PC-9 (cell line): ENCODE data around the gene SNAP23. TPM values are rescaled to one million over a fixed set of nuclear protein-coding genes. Genes with fewer than 3 reads are reported as not detected.

ENCODE experiments used
- BruUV-seq: library from RNA; stranded (reverse); fragments of 400-500 nt; replicated peaks from 2 replicates; lab custom pipeline; 2021; lab: Mats Ljungman, UMichigan
- CTCF ChIA-PET: fragments of 300-600 bp; sonication (Branson Sonifier 250); formaldehyde crosslinking; loops from one replicate; lab custom pipeline; 2022; ENCODE audit warnings: antibody characterized with exemption; lab: Charles Lee
- POLR2A ChIA-PET: fragments of 300-600 bp; sonication (Branson Sonifier 250); formaldehyde crosslinking; loops from one replicate; lab custom pipeline; 2022; ENCODE audit warnings: antibody characterized with exemption; ENCODE audit not compliant: unreplicated experiment; lab: Charles Lee
- DNase-seq, 2 experiments: peaks; one replicate each; pipeline versions ENCODE4 v3.0.0 to v3.0.0-alpha.2; 2015 to 2022; ENCODE audit warnings: mixed read lengths in 1 of 2
- H2AFZ ChIP-seq: fragments of 200-600 bp; sonication (generic); 2 replicates; pipeline ENCODE4 v1.8.1; 2017; ENCODE audit warnings: antibody characterized with exemption
- H3F3A ChIP-seq: fragments of 200-600 bp; sonication (generic); 2 replicates; pipeline ENCODE4 v1.8.1; 2017; ENCODE audit warnings: antibody characterized with exemption, mild to moderate bottlenecking, low read depth; ENCODE audit not compliant: insufficient read depth
- H3K27ac ChIP-seq: fragments of 200-600 bp; sonication (generic); 2 replicates; pipeline ENCODE4 v1.6.1; 2016; ENCODE audit warnings: mixed run types
- H3K27me3 ChIP-seq: fragments of 200-600 bp; sonication (generic); 2 replicates; pipeline ENCODE4 v1.6.1; 2016; ENCODE audit warnings: low read depth, mixed run types; ENCODE audit not compliant: insufficient read depth
- H3K36me3 ChIP-seq: fragments of 200-600 bp; sonication (generic); 2 replicates; pipeline ENCODE4 v1.6.1; 2016; ENCODE audit warnings: low read depth, mixed run types
- H3K4me1 ChIP-seq: fragments of 200-600 bp; sonication (generic); replicated peaks from 2 replicates; pipeline ENCODE4 v1.6.1; 2016; ENCODE audit warnings: mixed run types; ENCODE audit not compliant: insufficient read depth
- H3K4me2 ChIP-seq: fragments of 200-600 bp; sonication (generic); 2 replicates; pipeline ENCODE4 v1.6.1; 2017; ENCODE audit warnings: mixed run types
- H3K4me3 ChIP-seq: fragments of 200-600 bp; sonication (generic); 2 replicates; pipeline ENCODE4 v1.6.1; 2016; ENCODE audit warnings: mixed run types
- H3K79me2 ChIP-seq: fragments of 200-600 bp; sonication (generic); 2 replicates; pipeline ENCODE4 v1.6.1; 2017; ENCODE audit warnings: low read depth, mixed run types
- H3K9me2 ChIP-seq: fragments of 200-600 bp; sonication (generic); 2 replicates; pipeline ENCODE4 v1.8.1; 2017; ENCODE audit warnings: mild to moderate bottlenecking; ENCODE audit not compliant: insufficient read depth
- H3K9me3 ChIP-seq: fragments of 200-600 bp; sonication (generic); 2 replicates; pipeline ENCODE4 v1.8.1; 2016; ENCODE audit warnings: low read depth; ENCODE audit not compliant: insufficient read depth
- H4K20me1 ChIP-seq: fragments of 200-600 bp; sonication (generic); 2 replicates; pipeline ENCODE4 v1.8.1; 2017; ENCODE audit not compliant: insufficient read depth
- EZH2 ChIP-seq: fragments of 200-600 bp; sonication (generic); IDR thresholded peaks from 2 replicates; pipeline ENCODE4 v1.8.0; 2017; ENCODE audit warnings: antibody characterized with exemption, low read depth
- intact Hi-C: fragments of 100-400 bp; cut with micrococcal nuclease; formaldehyde crosslinking; loops from one replicate; pipeline ENCODE4 v1.10.0; 2022; ENCODE audit not compliant: unreplicated experiment
- total RNA-seq: library from RNA; stranded (reverse); gene quantifications from 2 replicates; pipeline ENCODE4 v1.2.3, GENCODE V29; 2021
- TF ChIP-seq, protein P1 (sequence below): fragments of 200-600 bp; sonication (generic); conservative IDR thresholded peaks from 2 replicates; pipeline ENCODE4 v1.6.1; 2017; ENCODE audit warnings: mixed run types, antibody characterized with exemption, mild to moderate bottlenecking, moderate library complexity

Gene SNAP23
- total RNA-seq, 1 experiment from 2014 or later, result 65.8 TPM

DNA sequence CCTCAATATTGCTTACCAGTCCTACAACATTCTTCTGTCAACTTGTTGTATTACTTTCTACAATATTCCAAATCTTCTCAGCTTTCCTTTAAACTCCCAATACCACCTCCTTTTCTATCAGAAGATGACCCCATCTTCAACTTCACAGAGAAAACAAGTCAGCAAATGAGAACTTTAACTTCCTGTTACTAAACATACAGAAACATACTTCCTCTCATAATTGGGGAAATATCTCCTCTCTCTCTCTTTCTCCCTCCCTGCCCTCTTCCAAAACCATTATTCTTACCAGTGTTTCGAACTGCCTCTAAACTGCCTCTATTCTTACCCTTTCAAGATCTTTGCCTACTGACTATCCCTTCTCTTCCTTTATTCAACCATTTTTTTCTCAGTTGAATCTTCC, 1.8 kb upstream of the SNAP23 start:
- POLR2A ChIA-PET, result interaction anchor here (0.6 kb wide), 1 partner anchor 22 kb away, joined by 5 read pairs; no protein-coding TSS in a partner anchor
- no peaks in the 10 kb centered on the region for H3K9me2 ChIP-seq
- H3K4me3 ChIP-seq, result no peak overlapping the region
- peak overlapping the region; percentile 80; the same call in 1 of the 2 replicates for H3K4me2 ChIP-seq
- no peaks in the 10 kb centered on the region for H4K20me1 ChIP-seq
- CTCF ChIA-PET, result no interaction called here
- H3K27me3 ChIP-seq, result no peaks in the 10 kb centered on the region
- H3K27ac ChIP-seq, result no peak overlapping the region
- no peaks in the 10 kb centered on the region for H3K9me3 ChIP-seq
- TF ChIP-seq EZH2, result no peak
- no peak overlapping the region for H2AFZ ChIP-seq
- no peak for DNase-seq
- H3F3A ChIP-seq, result peaks cover 12% of the 10 kb centered on the region; the same call in 1 of the 2 replicates
- BruUV-seq, result no TSS peak
- H3K36me3 ChIP-seq, result no peaks in the 10 kb centered on the region
- H3K79me2 ChIP-seq, result peaks cover 27% of the 10 kb centered on the region
- intact Hi-C loops, result loop anchor here (2.0 kb wide), 1 partner anchor 17 kb away; no protein-coding TSS in a partner anchor
- peaks cover 24% of the 10 kb centered on the region for H3K4me1 ChIP-seq

DNA sequence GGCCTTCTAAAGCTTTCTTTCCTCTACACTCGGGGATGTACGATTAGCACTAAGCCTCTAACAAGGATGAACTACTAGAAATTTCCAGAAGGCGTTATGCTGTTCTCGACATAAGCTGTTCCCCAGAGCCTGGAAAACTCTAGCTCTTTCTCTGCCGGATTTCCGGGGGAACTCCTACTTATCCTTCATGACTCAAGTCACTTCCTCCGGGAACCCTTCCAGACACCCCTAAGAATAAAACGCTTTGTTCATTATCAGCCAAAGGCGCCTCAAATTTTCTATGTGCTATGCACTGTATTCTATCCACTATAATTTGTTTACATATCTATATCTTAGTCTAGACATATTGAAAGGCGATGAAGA, 455 bp upstream of the SNAP23 start:
- H3K9me2 ChIP-seq, result no peaks in the 10 kb centered on the region
- ChIA-PET CTCF (interaction anchor here (0.5 to 0.6 kb wide), 2 partner anchors 25 to 27 kb away, joined by 3 to 13 read pairs; no protein-coding TSS in a partner anchor), POLR2A (interaction anchor here (0.6 to 0.7 kb wide), 2 partner anchors 637 to 1024 kb away, joined by 3 to 12 read pairs; no protein-coding TSS in a partner anchor)
- peak overlapping the region; percentile 80 for H3K4me2 ChIP-seq
- H3K27me3 ChIP-seq, result no peaks in the 10 kb centered on the region
- H3K36me3 ChIP-seq, result no peaks in the 10 kb centered on the region
- peak overlapping the region; percentile 67 for H3K27ac ChIP-seq
- peak overlapping the region; percentile 87 for H2AFZ ChIP-seq
- no peak for TF ChIP-seq EZH2
- TF ChIP-seq, protein P1, sequence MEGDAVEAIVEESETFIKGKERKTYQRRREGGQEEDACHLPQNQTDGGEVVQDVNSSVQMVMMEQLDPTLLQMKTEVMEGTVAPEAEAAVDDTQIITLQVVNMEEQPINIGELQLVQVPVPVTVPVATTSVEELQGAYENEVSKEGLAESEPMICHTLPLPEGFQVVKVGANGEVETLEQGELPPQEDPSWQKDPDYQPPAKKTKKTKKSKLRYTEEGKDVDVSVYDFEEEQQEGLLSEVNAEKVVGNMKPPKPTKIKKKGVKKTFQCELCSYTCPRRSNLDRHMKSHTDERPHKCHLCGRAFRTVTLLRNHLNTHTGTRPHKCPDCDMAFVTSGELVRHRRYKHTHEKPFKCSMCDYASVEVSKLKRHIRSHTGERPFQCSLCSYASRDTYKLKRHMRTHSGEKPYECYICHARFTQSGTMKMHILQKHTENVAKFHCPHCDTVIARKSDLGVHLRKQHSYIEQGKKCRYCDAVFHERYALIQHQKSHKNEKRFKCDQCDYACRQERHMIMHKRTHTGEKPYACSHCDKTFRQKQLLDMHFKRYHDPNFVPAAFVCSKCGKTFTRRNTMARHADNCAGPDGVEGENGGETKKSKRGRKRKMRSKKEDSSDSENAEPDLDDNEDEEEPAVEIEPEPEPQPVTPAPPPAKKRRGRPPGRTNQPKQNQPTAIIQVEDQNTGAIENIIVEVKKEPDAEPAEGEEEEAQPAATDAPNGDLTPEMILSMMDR, result no peak
- H3K9me3 ChIP-seq, result no peaks in the 10 kb centered on the region
- TSS peak; percentile 53 for BruUV-seq
- H4K20me1 ChIP-seq, result no peaks in the 10 kb centered on the region
- H3K4me3 ChIP-seq, result peak overlapping the region; percentile 77; the same call in 1 of the 2 replicates
- peaks cover 15% of the 10 kb centered on the region; the same call in 1 of the 2 replicates for H3F3A ChIP-seq
- DNase-seq, result no peak
- intact Hi-C loops, result loop anchor here (2.0 kb wide), 1 partner anchor 16 kb away; no protein-coding TSS in a partner anchor
- H3K4me1 ChIP-seq, result peaks cover 35% of the 10 kb centered on the region
- H3K79me2 ChIP-seq, result peaks cover 20% of the 10 kb centered on the region

DNA sequence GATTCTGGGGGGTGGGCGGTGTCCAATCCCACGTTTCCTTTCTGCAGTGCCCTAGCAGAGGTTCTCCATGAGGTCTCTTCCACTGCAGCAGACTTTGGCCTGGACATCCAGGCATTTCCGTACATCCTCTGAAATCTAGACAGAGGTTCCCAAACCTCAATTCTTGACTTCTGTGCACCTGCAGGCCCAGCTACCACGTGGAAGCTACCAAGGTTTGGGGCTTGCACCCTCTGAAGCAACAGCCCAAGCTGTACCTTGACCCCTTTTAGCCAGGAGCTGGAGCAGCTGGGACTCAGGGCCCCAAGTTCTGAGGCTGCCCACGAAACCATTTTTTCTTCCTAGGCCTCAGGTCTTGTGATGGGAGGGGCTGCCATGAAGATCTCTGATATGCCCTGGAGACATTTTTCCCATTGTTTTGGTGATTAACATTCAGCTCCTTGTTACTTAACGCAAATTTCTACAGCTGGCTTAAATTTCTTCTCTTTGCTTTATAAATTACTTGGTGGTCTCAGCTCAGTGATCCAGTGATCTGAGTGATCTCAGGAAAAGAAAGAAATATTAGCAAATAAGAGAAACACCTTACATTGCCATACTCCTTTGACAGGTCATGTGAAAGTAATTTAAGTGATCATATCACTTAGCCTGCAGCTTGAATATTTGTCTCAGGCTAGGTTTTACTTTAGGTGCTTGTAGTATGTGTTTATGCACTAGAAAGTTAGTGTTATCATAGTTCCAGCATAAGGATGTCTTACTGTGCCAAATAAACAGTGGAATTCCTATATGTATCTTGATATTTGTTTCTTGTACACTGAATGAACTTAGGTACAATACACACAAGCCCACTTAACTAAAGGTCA, 3.0 kb downstream of the SNAP23 start:
- Histone ChIP-seq H2AFZ (no peak overlapping the region), H3K4me3 (no peak overlapping the region), H3K27ac (peak overlapping the region; percentile 43), H3K4me2 (no peak overlapping the region), H4K20me1 (no peaks in the 10 kb centered on the region), H3F3A (peaks cover 12% of the 10 kb centered on the region; the same call in 1 of the 2 replicates), H3K9me2 (no peaks in the 10 kb centered on the region), H3K27me3 (no peaks in the 10 kb centered on the region), H3K9me3 (no peaks in the 10 kb centered on the region), H3K4me1 (peaks cover 26% of the 10 kb centered on the region), H3K36me3 (no peaks in the 10 kb centered on the region), H3K79me2 (peaks cover 19% of the 10 kb centered on the region)
- intact Hi-C loops, result no loop called here
- no TSS peak for BruUV-seq
- CTCF ChIA-PET, result interaction anchor here (0.7 kb wide), 2 partner anchors 101 to 792 kb away, joined by 5 read pairs; no protein-coding TSS in a partner anchor
- peak in 1 of 2 experiments; percentile 34 for DNase-seq
- no peak for TF ChIP-seq EZH2
- TF ChIP-seq, protein P1, result no peak
- POLR2A ChIA-PET, result interaction anchor here (0.5 kb wide), 1 partner anchor 782 kb away, joined by 3 read pairs; no protein-coding TSS in a partner anchor
